ENCODE measurements around the gene SNTB2.
A peak's percentile ranks its signal among the peaks of the same experiment; 100 is the strongest.
"Not testable (repeated sequence)": the region's sequence is repeated elsewhere in the genome, so short reads cannot be mapped to it uniquely, and the experiment has no call there.

The SNTB2 gene

GRCh38 chr16:69186642-69187445 is at the start of gene SNTB2:
Gene SNTB2 (plus strand): TSS chr16:69187164. CDS start chr16:69187167, 3 bp downstream.
- DNase-seq (ENCODE audit: low read depth), result peak; percentile 69

GRCh38 chr16:69138608-69139007 is 48.4 kb upstream of the SNTB2 start:
- DNase-seq (ENCODE audit: low read depth), result no peak

- DNase-seq (ENCODE audit: low read depth), result not testable (repeated sequence)
These were observed 47.5 kb upstream of the SNTB2 start for GRCh38 chr16:69139464-69139863.

- DNase-seq (ENCODE audit: low read depth), result no peak
These were observed 46.0 kb upstream of the SNTB2 start for GRCh38 chr16:69141014-69141413.

- DNase-seq (ENCODE audit: low read depth), result no peak
These were observed 45.0 kb upstream of the SNTB2 start for GRCh38 chr16:69141936-69142335.

GRCh38 chr16:69143116-69143515 is 43.8 kb upstream of the SNTB2 start:
- DNase-seq (ENCODE audit: low read depth), result no peak

- DNase-seq (ENCODE audit: low read depth), result no peak
These were observed 41.3 kb upstream of the SNTB2 start for GRCh38 chr16:69145658-69146057.

GRCh38 chr16:69149621-69150020 is 37.3 kb upstream of the SNTB2 start:
- DNase-seq (ENCODE audit: low read depth), result not testable (repeated sequence)

- DNase-seq (ENCODE audit: low read depth), result no peak
These were observed 36.7 kb upstream of the SNTB2 start for GRCh38 chr16:69150146-69150865.

- DNase-seq (ENCODE audit: low read depth), result no peak
These were observed 29.8 kb upstream of the SNTB2 start for GRCh38 chr16:69157196-69157595.

GRCh38 chr16:69160192-69160591 is 26.8 kb upstream of the SNTB2 start:
- no peak for DNase-seq (ENCODE audit: low read depth)

GRCh38 chr16:69165584-69165983 is 21.4 kb upstream of the SNTB2 start:
- no peak for DNase-seq (ENCODE audit: low read depth)

- peak; percentile 62 for DNase-seq (ENCODE audit: low read depth)
These were observed 20.6 kb upstream of the SNTB2 start for GRCh38 chr16:69166221-69166833.

GRCh38 chr16:69166946-69167930 is 19.7 kb upstream of the SNTB2 start:
- DNase-seq (ENCODE audit: low read depth), result no peak

- no peak for DNase-seq (ENCODE audit: low read depth)
These were observed 17.9 kb upstream of the SNTB2 start for GRCh38 chr16:69169051-69169450.

- no peak for DNase-seq (ENCODE audit: low read depth)
These were observed 17.2 kb upstream of the SNTB2 start for GRCh38 chr16:69169607-69170352.

- DNase-seq (ENCODE audit: low read depth), result no peak
These were observed 15.5 kb upstream of the SNTB2 start for GRCh38 chr16:69171325-69172084.

- DNase-seq (ENCODE audit: low read depth), result no peak
These were observed 10.7 kb upstream of the SNTB2 start for GRCh38 chr16:69176033-69176800.

- DNase-seq (ENCODE audit: low read depth), result no peak
These were observed 7.5 kb upstream of the SNTB2 start for GRCh38 chr16:69179328-69180010.

Measured in stimulated activated CD8-positive, alpha-beta memory T cell treated with anti-CD3 and anti-CD28 coated beads, Interleukin-4, amount 100 ng/mL, for 24 hours (primary cell).